HEK293 (cell line): ENCODE data around the gene CACNA1B.

Experiments
- CTCF ChIA-PET: fragments of 350-600 bp; formaldehyde crosslinking; extraction: SDS; loops from one replicate; lab custom pipeline; 2021; ENCODE audit warnings: antibody characterized with exemption; lab: Yijun Ruan, JAX
- POLR2A ChIA-PET: fragments of 300-600 bp; formaldehyde crosslinking; extraction: SDS; loops from one replicate; lab custom pipeline; 2020; ENCODE audit warnings: antibody characterized with exemption, inconsistent platforms; lab: Yijun Ruan, JAX
- H3K27ac ChIP-seq: fragments of 200-500 bp; sonication (Bioruptor generic); 2 replicates; pipeline ENCODE4 v1.5.1; 2014; ENCODE audit warnings: low read depth, low read length, control low read depth, inconsistent platforms; ENCODE audit errors: extremely low read depth
- H3K36me3 ChIP-seq, 2 experiments: fragments of 200-500 bp in 1 of 2; sonication (Bioruptor generic) in 1 of 2; 1 replicate in 1 of 2; 2 replicates in 1 of 2; pipeline ENCODE4 v1.5.1; 2014 to 2017; ENCODE audit warnings: inconsistent platforms in 2 of 2, low read length in 2 of 2; ENCODE audit not compliant: control insufficient read depth in 2 of 2, insufficient read depth in 1 of 2
- H3K4me1 ChIP-seq: fragments of 200-500 bp; sonication (Bioruptor generic); 2 replicates; pipeline ENCODE4 v1.5.1; 2014; ENCODE audit warnings: mild to moderate bottlenecking, low read length, inconsistent platforms; ENCODE audit not compliant: control insufficient read depth, insufficient read depth
- H3K4me3 ChIP-seq: 2 replicates; pipeline ENCODE4 v1.5.1; 2011; ENCODE audit warnings: low read depth, mild to moderate bottlenecking, control low read depth, low read length, moderate library complexity
- H3K9me3 ChIP-seq: fragments of 200-500 bp; sonication (Bioruptor generic); 2 replicates; pipeline ENCODE4 v1.5.1; 2014; ENCODE audit warnings: low read depth, low read length, inconsistent platforms; ENCODE audit not compliant: control insufficient read depth, insufficient read depth
- EGR2 ChIP-seq: fragments of 450-650 bp; formaldehyde crosslinking; IDR thresholded peaks from 2 replicates; pipeline ENCODE4 v1.5.1; 2016; ENCODE audit warnings: low read depth, missing biosample characterization, missing genetic modification characterization
- HOXC10 ChIP-seq: sonication (generic); formaldehyde crosslinking; IDR thresholded peaks from 2 replicates; pipeline ENCODE4 v1.8.1; 2023; ENCODE audit warnings: mild to moderate bottlenecking, missing genetic modification reagents
- PRDM10 ChIP-seq: fragments of 450-650 bp; formaldehyde crosslinking; IDR thresholded peaks from 2 replicates; pipeline ENCODE4 v1.5.1; 2016; ENCODE audit warnings: missing biosample characterization, missing genetic modification characterization
- ZFP41 ChIP-seq: fragments of 450-650 bp; formaldehyde crosslinking; IDR thresholded peaks from 2 replicates; pipeline ENCODE4 v1.5.1; 2016; ENCODE audit warnings: missing biosample characterization, missing genetic modification characterization, borderline replicate concordance
- ZNF140 ChIP-seq: fragments of 450-650 bp; formaldehyde crosslinking; IDR thresholded peaks from 2 replicates; pipeline ENCODE4 v1.5.1; 2016; ENCODE audit warnings: missing biosample characterization, missing genetic modification characterization
- ZNF157 ChIP-seq: fragments of 450-650 bp; formaldehyde crosslinking; IDR thresholded peaks from 2 replicates; pipeline ENCODE4 v1.5.1; 2016; ENCODE audit warnings: missing biosample characterization, missing genetic modification characterization
- ZNF175 ChIP-seq: fragments of 450-650 bp; formaldehyde crosslinking; IDR thresholded peaks from 2 replicates; pipeline ENCODE4 v1.5.1; 2016; ENCODE audit warnings: missing biosample characterization, missing genetic modification characterization
- ZNF248 ChIP-seq: fragments of 450-650 bp; formaldehyde crosslinking; IDR thresholded peaks from 2 replicates; pipeline ENCODE4 v1.5.1; 2017; ENCODE audit warnings: missing biosample characterization, missing genetic modification characterization
- ZNF324 ChIP-seq: fragments of 450-650 bp; formaldehyde crosslinking; IDR thresholded peaks from 2 replicates; pipeline ENCODE4 v1.5.1; 2016; ENCODE audit warnings: missing biosample characterization, missing genetic modification characterization
- ZNF341 ChIP-seq: fragments of 450-650 bp; formaldehyde crosslinking; IDR thresholded peaks from 2 replicates; pipeline ENCODE4; 2016; ENCODE audit warnings: low read depth, missing biosample characterization, missing genetic modification characterization
- ZNF544 ChIP-seq: fragments of 450-650 bp; formaldehyde crosslinking; IDR thresholded peaks from 2 replicates; pipeline ENCODE4 v1.5.0; 2017; ENCODE audit warnings: missing biosample characterization, missing genetic modification characterization
- ZNF548 ChIP-seq: fragments of 450-650 bp; formaldehyde crosslinking; IDR thresholded peaks from 2 replicates; pipeline ENCODE4 v1.5.1; 2016; ENCODE audit warnings: missing biosample characterization, missing genetic modification characterization
- ZNF555 ChIP-seq: fragments of 450-650 bp; formaldehyde crosslinking; conservative IDR thresholded peaks from 2 replicates; pipeline ENCODE4 v1.5.1; 2017; ENCODE audit warnings: missing biosample characterization, mild to moderate bottlenecking, missing genetic modification characterization, inconsistent platforms
- ZNF580 ChIP-seq: fragments of 450-650 bp; formaldehyde crosslinking; IDR thresholded peaks from 2 replicates; pipeline ENCODE4 v1.5.1; 2016; ENCODE audit warnings: missing biosample characterization, missing genetic modification characterization
- ZNF776 ChIP-seq: fragments of 450-650 bp; formaldehyde crosslinking; IDR thresholded peaks from 2 replicates; pipeline ENCODE4 v1.5.0; 2017; ENCODE audit warnings: missing biosample characterization, missing genetic modification characterization, borderline replicate concordance
- ZNF777 ChIP-seq: fragments of 450-650 bp; formaldehyde crosslinking; IDR thresholded peaks from 2 replicates; pipeline ENCODE4 v1.5.1; 2017; ENCODE audit warnings: missing biosample characterization, missing genetic modification characterization, borderline replicate concordance
- TF ChIP-seq, protein P1 (sequence below): fragments of 450-650 bp; formaldehyde crosslinking; IDR thresholded peaks from 2 replicates; pipeline ENCODE4 v1.5.1; 2016; ENCODE audit warnings: missing biosample characterization, missing genetic modification characterization

Gene CACNA1B

GRCh38 chr9:137891588-137892423 is 14.2 kb downstream of the CACNA1B start:
- ChIA-PET CTCF (no interaction called here), POLR2A (no interaction called here)
- Histone ChIP-seq H3K4me1 (no peaks in the 10 kb centered on the region), H3K27ac (no peak overlapping the region), H3K36me3 (no peaks in the 10 kb centered on the region), H3K4me3 (no peak overlapping the region), H3K9me3 (no peaks in the 10 kb centered on the region)
- TF ChIP-seq ZNF580 (tag by site-specific recombination) (no peak), PRDM10 (tag by site-specific recombination) (no peak), HOXC10 (no peak), ZNF248 (tag by site-specific recombination) (no peak), ZNF777 (tag by site-specific recombination) (no peak), ZNF341 (peak; percentile 12; the same call in 1 of the 2 replicates), ZNF548 (peak; percentile 61; the same call in 1 of the 2 replicates), ZNF776 (tag by site-specific recombination) (no peak), ZNF544 (tag by site-specific recombination) (no peak), ZNF140 (no peak), ZNF157 (tag by site-specific recombination) (no peak), ZNF555 (tag by site-specific recombination) (no peak), ZNF175 (no peak), ZFP41 (no peak)
- TF ChIP-seq, protein P1, sequence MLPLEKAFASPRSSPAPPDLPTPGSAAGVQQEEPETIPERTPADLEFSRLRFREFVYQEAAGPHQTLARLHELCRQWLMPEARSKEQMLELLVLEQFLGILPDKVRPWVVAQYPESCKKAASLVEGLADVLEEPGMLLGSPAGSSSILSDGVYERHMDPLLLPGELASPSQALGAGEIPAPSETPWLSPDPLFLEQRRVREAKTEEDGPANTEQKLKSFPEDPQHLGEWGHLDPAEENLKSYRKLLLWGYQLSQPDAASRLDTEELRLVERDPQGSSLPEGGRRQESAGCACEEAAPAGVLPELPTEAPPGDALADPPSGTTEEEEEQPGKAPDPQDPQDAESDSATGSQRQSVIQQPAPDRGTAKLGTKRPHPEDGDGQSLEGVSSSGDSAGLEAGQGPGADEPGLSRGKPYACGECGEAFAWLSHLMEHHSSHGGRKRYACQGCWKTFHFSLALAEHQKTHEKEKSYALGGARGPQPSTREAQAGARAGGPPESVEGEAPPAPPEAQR (tag by site-specific recombination), result no peak

DNA sequence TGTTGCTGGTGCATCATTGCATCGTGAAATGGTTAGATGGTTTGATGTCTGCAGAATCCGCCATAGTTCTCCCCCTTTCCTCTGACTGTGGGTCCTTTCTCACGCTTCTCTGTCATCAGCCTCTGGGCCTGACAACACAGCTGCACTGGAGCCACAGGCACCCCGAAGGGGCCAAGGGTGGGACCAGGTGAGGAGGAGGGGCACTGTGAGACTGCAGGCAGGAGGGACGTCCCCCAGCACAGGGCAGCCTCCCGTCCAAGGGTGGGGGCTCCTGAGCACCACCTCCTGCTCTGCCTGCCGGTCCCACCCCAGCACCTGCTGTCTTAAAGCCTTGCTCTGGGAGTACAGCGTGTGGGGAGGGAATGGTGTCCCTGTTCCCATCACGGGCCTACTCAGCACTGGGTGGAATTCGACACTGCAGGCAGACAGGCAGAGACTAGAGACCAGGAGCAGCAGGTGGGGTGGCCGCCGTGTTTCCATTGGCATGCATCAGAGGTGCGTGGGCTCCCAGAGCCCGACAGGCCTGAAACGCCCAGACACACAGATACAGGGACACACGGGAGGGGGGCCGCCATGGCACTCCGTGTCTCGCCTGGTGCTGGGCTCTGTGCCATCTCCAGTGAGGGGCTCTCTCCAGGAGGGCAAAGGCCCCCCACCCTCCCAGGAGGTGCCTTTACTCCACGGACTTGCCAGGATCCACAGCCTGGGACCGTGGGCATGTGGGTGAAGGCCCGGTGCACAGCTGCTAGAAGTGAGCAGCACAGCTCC is 15.0 kb downstream of the CACNA1B start:
- TF ChIP-seq ZNF548 (0 out of 2 replicates have a peak, but pooled peaks have one; percentile 2), EGR2 (tag by site-specific recombination) (0 out of 2 replicates have a peak, but pooled peaks have one; percentile 5), ZNF324 (tag by site-specific recombination) (no peak)
- POLR2A ChIA-PET, result interaction anchor here (0.6 kb wide), 1 partner anchor 192 kb away, joined by 3 read pairs; no protein-coding TSS in a partner anchor
- Histone ChIP-seq H3K9me3 (no peaks in the 10 kb centered on the region), H3K36me3 (no peaks in the 10 kb centered on the region), H3K27ac (no peak overlapping the region), H3K4me3 (no peak overlapping the region), H3K4me1 (no peaks in the 10 kb centered on the region)
- CTCF ChIA-PET, result no interaction called here
